Suprapubic skin (tissue), 4 donors: ENCODE data around the gene PRSS27. TPM values are rescaled to one million over a fixed set of nuclear protein-coding genes. Genes with fewer than 3 reads are reported as not detected.

Experiments used
- DNase-seq, 2 donors: peaks; one replicate each; pipeline ENCODE4 v3.0.0-alpha.2; 2019; ENCODE audit warnings: low spot score in 2 of 2
- H3K27ac ChIP-seq: fragments of 200-600 bp; sonication (generic); one replicate; pipeline ENCODE4 v1.5.1; 2019
- H3K27me3 ChIP-seq: fragments of 200-600 bp; sonication (generic); one replicate; pipeline ENCODE4 v1.5.1; 2019
- H3K36me3 ChIP-seq: fragments of 200-600 bp; sonication (generic); one replicate; pipeline ENCODE4 v1.5.1; 2019
- H3K4me1 ChIP-seq: fragments of 200-600 bp; sonication (generic); one replicate; pipeline ENCODE4 v1.5.1; 2019
- H3K4me3 ChIP-seq: fragments of 200-600 bp; sonication (generic); one replicate; pipeline ENCODE4 v1.5.1; 2019; ENCODE audit warnings: mild to moderate bottlenecking
- H3K9me3 ChIP-seq: fragments of 200-600 bp; sonication (generic); one replicate; pipeline ENCODE4 v1.5.1; 2019
- EP300 ChIP-seq: sonication (generic); formaldehyde crosslinking; IDR thresholded peaks from one replicate; pipeline ENCODE4 v1.6.1; 2017; ENCODE audit warnings: antibody characterized with exemption
- POLR2A ChIP-seq, 2 donors: fragments of 450-650 bp; IDR thresholded peaks; one replicate each; pipeline ENCODE4 v1.6.1; 2017; ENCODE audit warnings: antibody characterized with exemption in 2 of 2, mild to moderate bottlenecking in 2 of 2, moderate library complexity in 2 of 2
- POLR2AphosphoS5 ChIP-seq, 3 donors: sonication (generic); formaldehyde crosslinking; IDR thresholded peaks; one replicate each; pipeline ENCODE4 v1.6.1; 2017; ENCODE audit warnings: antibody characterized with exemption in 3 of 3
- WGBS: methylation state at CpG from one replicate; pipeline ENCODE4 v1.1.5; 2018; 5-methylcytosine and 5-hydroxymethylcytosine counted together
- total RNA-seq, 4 donors: library from RNA; depleted of rRNA; stranded (reverse); fragments of >200 nt; gene quantifications; one replicate each; pipeline ENCODE4 v1.1.0, GENCODE V29; 2016
- TF ChIP-seq, protein P1 (sequence below), 2 donors: fragments of 200-600 bp in 1 of 2; fragments of 450-650 bp in 1 of 2; sonication (generic) in 1 of 2; IDR thresholded peaks; one replicate each; pipeline ENCODE4 v1.5.1; 2016 to 2019; ENCODE audit warnings: antibody characterized with exemption in 2 of 2, mild to moderate bottlenecking in 1 of 2, moderate library complexity in 1 of 2

PRSS27 gene
- total RNA-seq, 4 donors from 2014 or later = 1.6 to 9.5 (median 5.6) TPM

DNA sequence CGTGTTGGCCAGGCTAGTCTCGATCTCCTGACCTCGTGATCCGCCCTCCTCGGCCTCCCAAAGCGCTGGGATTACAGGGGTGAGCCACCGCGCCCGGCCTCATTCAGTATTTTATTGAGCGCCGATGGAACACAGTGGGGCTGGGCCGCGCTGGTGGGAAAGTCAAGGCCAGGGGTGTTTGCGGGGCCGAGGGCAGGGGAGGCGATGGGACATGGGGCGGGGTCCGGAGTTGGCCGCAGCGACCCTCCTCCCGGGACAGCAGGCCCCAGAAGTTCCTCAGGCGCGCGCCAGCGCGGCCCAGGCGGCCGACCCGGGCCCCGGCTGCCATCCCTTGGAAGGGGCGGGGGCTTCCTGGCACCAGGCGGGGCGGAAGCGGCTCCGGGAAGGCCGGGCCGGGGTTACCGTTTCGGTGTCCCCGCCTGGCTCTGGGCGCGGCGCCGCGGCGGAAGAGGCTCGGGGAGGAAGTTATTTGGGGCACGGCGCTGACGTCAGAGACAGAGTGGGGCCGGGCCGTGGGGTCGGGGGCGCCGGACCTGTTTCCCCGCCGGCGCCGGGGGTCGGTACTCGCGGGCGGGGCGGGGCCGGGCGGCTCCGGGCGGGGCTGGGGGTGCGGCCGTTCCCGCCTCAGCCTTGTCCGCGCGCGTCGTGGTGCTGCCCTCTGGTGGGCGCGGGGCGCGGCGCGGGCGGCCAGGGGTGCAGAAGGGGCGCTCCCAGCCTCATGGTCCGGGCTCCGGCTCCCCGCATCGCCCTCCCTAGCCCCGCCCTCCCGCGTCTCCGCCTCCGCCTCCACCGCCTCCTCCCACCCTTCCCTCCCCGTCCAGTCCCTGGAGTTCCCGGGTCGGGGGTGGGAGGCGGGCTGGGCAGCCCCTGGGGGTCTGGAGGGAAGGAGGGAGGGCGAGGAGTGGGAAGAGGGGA is 952 bp upstream of the PRSS27 start:
- peaks cover 6% of the 10 kb centered on the region for H3K27me3 ChIP-seq
- no peaks in the 10 kb centered on the region for H3K36me3 ChIP-seq
- H3K4me3 ChIP-seq = peak overlapping the region; percentile 74
- TF ChIP-seq, protein P1, sequence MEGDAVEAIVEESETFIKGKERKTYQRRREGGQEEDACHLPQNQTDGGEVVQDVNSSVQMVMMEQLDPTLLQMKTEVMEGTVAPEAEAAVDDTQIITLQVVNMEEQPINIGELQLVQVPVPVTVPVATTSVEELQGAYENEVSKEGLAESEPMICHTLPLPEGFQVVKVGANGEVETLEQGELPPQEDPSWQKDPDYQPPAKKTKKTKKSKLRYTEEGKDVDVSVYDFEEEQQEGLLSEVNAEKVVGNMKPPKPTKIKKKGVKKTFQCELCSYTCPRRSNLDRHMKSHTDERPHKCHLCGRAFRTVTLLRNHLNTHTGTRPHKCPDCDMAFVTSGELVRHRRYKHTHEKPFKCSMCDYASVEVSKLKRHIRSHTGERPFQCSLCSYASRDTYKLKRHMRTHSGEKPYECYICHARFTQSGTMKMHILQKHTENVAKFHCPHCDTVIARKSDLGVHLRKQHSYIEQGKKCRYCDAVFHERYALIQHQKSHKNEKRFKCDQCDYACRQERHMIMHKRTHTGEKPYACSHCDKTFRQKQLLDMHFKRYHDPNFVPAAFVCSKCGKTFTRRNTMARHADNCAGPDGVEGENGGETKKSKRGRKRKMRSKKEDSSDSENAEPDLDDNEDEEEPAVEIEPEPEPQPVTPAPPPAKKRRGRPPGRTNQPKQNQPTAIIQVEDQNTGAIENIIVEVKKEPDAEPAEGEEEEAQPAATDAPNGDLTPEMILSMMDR (IDR thresholded peaks at IDR 0.05) = peak in 1 of 2 donors; percentile 94
- TF ChIP-seq POLR2A (IDR thresholded peaks at IDR 0.05) (peak in 1 of 2 donors; percentile 10), EP300 (no peak), POLR2AphosphoS5 (IDR thresholded peaks at IDR 0.05) (peak in 1 of 3 donors; percentile 50)
- DNase-seq = peak; percentile 90 to 91
- H3K9me3 ChIP-seq = no peaks in the 10 kb centered on the region
- H3K27ac ChIP-seq = peak overlapping the region; percentile 86
- 8% methylated on average over 5 of the region's 99 CpGs for WGBS
- H3K4me1 ChIP-seq = peaks cover 28% of the 10 kb centered on the region

DNA sequence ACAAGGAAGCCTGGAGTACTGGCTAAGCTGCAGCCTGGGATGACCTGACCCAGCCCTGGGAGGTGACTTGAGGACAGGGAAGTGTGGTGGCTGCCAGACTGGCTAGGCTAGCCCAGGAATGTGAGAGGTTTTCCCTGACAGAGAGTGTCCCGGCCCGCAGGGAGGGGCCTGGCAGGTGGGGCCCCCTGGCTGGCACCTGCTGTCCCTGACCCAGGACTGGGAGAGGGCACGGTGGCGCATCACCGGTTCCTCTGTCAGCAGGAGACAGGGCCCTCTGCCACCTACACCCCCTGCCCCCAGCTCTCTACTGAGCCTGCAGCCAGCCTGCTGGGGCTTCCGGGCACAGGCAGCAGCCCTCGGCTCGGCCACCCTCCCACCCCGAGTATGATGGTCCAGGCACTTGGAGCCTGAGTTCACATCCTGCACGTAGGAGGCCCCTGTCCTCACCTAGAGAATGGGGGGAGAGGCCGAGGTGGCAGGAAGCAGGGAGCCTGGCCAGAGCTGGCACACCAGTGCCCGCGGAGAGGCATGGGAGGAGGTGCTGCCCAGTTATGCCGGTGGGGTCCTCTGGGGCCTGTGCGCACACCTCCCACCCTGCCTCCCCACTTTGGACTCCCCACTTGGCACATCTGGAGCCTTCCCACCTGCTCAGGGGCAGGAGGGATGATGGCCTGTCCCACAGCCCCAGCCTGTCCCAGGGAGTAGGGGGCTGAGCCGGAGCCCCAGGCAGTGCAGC is 528 bp downstream of the PRSS27 start:
- Histone ChIP-seq H3K4me1 (peaks cover 35% of the 10 kb centered on the region), H3K36me3 (no peaks in the 10 kb centered on the region), H3K9me3 (no peaks in the 10 kb centered on the region), H3K27me3 (peaks cover 3% of the 10 kb centered on the region), H3K4me3 (no peak overlapping the region), H3K27ac (peak overlapping the region; percentile 86)
- DNase-seq = peak in 1 of 2 donors; percentile 79
- 77% methylated on average over 5 of the region's 16 CpGs for WGBS
- TF ChIP-seq POLR2AphosphoS5 (IDR thresholded peaks at IDR 0.05) = no peak
- no peak for TF ChIP-seq EP300

DNA sequence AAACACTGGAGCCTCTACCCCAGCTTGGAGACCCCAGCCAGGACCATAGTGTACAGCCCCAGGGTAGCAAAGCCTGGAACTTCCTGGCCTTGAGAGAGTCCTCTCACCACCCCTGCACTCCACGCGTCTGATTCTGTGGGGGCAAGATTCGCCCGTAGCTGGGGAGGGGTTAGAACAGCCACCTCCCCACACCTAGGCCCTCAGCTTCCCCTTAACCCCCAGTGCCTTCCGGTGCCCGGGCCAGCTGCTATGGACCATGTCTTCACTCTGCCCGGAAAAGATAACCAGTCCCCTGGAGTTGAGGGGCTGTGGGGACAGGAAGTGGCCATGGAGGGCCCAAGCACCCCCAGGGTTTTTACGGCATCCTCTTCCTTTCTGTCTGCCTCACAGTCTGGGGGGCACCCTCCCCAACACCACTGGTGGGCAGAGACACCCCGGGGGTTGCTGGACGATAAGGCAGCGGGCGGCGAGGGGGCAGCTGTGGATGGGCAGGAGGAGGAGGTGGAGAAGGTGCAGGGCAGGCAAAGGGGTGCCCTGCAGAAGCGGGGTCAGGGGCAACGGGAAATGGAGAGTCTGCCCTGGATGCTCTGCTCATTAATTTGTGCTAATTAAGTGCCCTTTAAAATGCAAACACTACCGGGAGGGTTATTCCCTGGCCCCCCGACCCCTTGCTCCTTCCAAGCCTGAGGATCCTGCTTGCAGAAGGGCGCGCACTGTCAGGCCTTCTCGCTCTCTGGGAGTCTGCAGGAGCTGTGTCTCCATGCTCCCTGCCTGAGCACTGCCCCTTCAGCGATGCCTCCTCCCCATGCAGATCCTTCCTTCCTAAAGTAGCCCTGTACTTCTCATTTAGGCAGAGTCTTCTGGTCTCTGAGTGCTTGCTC is 2.4 kb downstream of the PRSS27 start:
- H3K36me3 ChIP-seq = no peaks in the 10 kb centered on the region
- H3K9me3 ChIP-seq = no peaks in the 10 kb centered on the region
- peaks cover 35% of the 10 kb centered on the region for H3K4me1 ChIP-seq
- WGBS = 78% methylated on average over 15 of the region's 21 CpGs
- no peak overlapping the region for H3K4me3 ChIP-seq
- no peak for TF ChIP-seq EP300
- DNase-seq = peak in 1 of 2 donors; percentile 73
- H3K27ac ChIP-seq = no peak overlapping the region
- peaks cover 3% of the 10 kb centered on the region for H3K27me3 ChIP-seq

DNA sequence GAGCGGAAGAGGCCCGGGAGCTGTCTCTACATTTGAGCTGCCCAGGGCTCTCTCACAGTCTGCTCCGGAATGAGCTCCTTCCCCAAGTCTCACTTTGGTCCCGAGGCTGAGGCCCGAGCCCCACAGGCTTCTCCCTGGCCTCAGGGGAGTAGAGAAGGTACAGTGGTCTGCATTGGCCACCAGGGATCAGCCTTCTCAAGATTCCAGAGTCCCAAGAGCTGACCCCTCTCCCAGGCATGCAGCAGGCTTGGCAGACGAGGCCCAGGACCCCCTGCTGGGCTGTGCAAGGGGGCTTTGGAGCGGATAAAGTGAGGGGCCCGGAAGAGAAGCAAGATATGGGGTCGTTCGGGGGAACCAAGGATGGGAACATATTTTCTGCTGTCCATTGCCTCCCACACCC is 3.1 kb downstream of the PRSS27 start:
- peaks cover 35% of the 10 kb centered on the region for H3K4me1 ChIP-seq

DNA sequence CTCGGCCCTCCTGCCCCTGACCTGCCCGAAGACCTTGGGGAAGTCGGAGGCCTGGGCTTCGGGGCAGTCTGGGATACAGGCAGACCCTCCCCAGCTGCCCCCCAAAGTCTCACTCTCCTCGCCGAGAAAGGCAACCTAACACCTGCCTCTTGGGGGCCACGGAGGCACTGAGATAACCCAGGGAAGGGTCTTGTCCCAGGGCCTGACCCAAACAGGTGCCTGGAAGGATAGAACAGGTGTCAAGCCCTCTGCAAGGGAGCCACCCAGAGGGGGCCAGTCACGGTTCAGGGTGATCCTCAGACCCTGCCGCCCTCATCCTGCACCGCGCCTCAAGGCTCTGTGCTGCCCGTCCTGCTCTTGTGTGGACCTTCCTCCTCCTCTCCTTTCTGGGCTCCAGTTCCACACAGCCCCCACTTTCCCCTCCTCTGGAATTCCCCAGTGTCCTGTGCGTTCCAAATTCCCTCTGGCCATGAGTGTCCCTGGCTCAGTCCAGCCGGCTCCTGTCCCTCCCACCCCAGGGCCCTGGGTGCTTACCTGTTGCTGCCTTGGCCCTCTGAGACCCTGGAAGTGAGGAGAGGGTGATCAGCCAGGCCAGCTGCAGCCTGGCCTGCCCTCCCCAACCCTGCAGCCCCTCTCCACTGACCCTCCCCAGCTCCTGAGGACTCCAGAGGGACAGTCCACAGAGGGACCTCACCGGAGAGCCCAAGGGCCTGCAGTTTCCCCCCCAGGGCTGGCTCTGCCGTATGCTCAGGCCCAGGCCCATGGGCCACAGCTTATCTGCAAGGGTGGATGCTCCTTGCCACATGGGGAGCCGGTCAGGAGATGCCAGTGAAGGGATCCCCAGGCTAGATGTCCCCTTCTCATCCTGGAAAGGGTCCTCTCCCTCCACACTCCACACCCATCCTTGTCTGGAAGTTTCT is 3.8 kb downstream of the PRSS27 start:
- H3K9me3 ChIP-seq = no peaks in the 10 kb centered on the region
- H3K27me3 ChIP-seq = peaks cover 3% of the 10 kb centered on the region
- H3K4me3 ChIP-seq = peak overlapping the region; percentile 24
- WGBS = 62% methylated on average over 13 of the region's 17 CpGs
- no peak for TF ChIP-seq POLR2A (IDR thresholded peaks at IDR 0.05)
- TF ChIP-seq POLR2AphosphoS5 (IDR thresholded peaks at IDR 0.05) = no peak
- TF ChIP-seq, protein P1 (IDR thresholded peaks at IDR 0.05) = no peak
- no peak for TF ChIP-seq EP300
- no peak overlapping the region for H3K27ac ChIP-seq
- DNase-seq = no peak
- H3K4me1 ChIP-seq = peaks cover 30% of the 10 kb centered on the region
- H3K36me3 ChIP-seq = no peaks in the 10 kb centered on the region

More for the DNA sequence above, 3.1 kb downstream of the PRSS27 start:
- Histone ChIP-seq H3K9me3 (no peaks in the 10 kb centered on the region), H3K27ac (no peak overlapping the region), H3K36me3 (no peaks in the 10 kb centered on the region), H3K27me3 (peaks cover 3% of the 10 kb centered on the region), H3K4me3 (no peak overlapping the region)
- 90% methylated on average over 8 of the region's 10 CpGs for WGBS
- DNase-seq = no peak
- TF ChIP-seq, protein P1 (IDR thresholded peaks at IDR 0.05) = no peak
- TF ChIP-seq POLR2AphosphoS5 (IDR thresholded peaks at IDR 0.05) (no peak), EP300 (no peak)
